ENCODE data around the gene EPM2A. TPM values are rescaled to one million over a fixed set of nuclear protein-coding genes. Genes with fewer than 3 reads are reported as not detected.

EPM2A gene
- total RNA-seq, 2 experiments from 2014 or later, result 9.1 to 10.7 TPM

DNA sequence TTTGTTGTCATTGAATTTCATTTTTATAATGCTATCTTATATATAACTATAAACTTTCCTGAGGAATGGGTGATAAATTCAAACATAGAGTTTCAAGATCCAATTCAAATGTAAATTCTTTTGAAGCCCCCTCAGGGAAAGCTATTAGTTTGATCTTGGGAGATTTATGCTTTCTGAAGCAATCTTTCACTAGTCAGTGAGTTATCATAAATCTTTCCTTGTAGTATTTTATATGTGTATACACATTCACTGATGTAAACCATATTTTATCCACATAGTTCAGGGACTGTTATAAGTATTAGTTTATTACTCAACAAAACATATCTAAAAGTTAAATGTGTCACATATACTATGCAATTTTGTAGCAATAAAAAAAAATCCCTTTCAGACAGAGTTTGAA, 2.9 kb upstream of the EPM2A start:
- H3K9me3 Mint-ChIP-seq, result no peaks in the 10 kb centered on the region
- ChIA-PET POLR2A (interaction anchor here (0.7 kb wide), 1 partner anchor 461 kb away, joined by 3 read pairs; no protein-coding TSS in a partner anchor), CTCF (interaction anchor here (0.6 to 1.3 kb wide), 2 partner anchors 34 to 1024 kb away, joined by 3 read pairs; no protein-coding TSS in a partner anchor)
- TF ChIP-seq, protein P1, sequence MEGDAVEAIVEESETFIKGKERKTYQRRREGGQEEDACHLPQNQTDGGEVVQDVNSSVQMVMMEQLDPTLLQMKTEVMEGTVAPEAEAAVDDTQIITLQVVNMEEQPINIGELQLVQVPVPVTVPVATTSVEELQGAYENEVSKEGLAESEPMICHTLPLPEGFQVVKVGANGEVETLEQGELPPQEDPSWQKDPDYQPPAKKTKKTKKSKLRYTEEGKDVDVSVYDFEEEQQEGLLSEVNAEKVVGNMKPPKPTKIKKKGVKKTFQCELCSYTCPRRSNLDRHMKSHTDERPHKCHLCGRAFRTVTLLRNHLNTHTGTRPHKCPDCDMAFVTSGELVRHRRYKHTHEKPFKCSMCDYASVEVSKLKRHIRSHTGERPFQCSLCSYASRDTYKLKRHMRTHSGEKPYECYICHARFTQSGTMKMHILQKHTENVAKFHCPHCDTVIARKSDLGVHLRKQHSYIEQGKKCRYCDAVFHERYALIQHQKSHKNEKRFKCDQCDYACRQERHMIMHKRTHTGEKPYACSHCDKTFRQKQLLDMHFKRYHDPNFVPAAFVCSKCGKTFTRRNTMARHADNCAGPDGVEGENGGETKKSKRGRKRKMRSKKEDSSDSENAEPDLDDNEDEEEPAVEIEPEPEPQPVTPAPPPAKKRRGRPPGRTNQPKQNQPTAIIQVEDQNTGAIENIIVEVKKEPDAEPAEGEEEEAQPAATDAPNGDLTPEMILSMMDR (IDR thresholded peaks at IDR 0.05), result no peak
- peaks cover 4% of the 10 kb centered on the region for H3K36me3 Mint-ChIP-seq (ENCODE audit: low read depth)
- no peaks in the 10 kb centered on the region for H3K27me3 Mint-ChIP-seq
- intact Hi-C loops (cut with micrococcal nuclease), result loop anchor here (10.0 kb wide), 1 partner anchor 227 kb away; the partner anchor contains the start of gene SHPRH
- H3K4me1 Mint-ChIP-seq (ENCODE audit: low read depth), result peaks cover 13% of the 10 kb centered on the region
- DNase-seq, result no peak
- H3K4me3 Mint-ChIP-seq, result no peak overlapping the region
- no peak for ATAC-seq
- H3K27ac Mint-ChIP-seq, result no peak overlapping the region

DNA sequence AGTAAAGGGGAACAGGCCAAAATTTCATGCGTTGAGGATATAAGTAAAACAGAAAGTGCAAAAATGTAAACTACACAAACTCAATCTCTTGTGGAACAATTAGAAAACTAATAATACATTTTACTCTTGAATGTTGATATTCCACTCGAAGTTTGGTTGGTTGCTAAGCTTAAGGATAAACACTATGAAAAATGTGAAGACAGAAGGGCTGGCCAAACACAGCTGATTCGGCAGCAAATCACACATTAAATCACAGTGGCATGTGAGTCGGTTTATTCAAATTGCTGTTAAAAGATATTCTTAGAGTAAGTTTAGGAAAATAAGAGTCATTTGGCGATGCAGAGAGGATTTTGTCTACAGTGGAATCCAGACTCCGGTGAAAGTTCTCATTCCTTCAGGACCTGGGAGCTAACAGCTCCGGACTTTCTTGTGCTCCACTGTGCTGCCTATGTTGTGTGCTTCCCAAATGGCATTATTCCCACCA, 1.4 kb upstream of the EPM2A start:
- CTCF ChIA-PET, result no interaction called here
- peak overlapping the region; percentile 91 for H3K4me3 Mint-ChIP-seq
- intact Hi-C loops (cut with micrococcal nuclease), result loop anchor here (10.0 kb wide), 1 partner anchor 228 kb away; the partner anchor contains the start of gene SHPRH
- POLR2A ChIA-PET, result interaction anchor here (1.1 kb wide), 1 partner anchor 79 kb away, joined by 4 read pairs; no protein-coding TSS in a partner anchor
- no peaks in the 10 kb centered on the region for H3K27me3 Mint-ChIP-seq
- ATAC-seq (no peak), DNase-seq (peak; percentile 18)
- TF ChIP-seq, protein P1 (IDR thresholded peaks at IDR 0.05), result no peak
- no peaks in the 10 kb centered on the region for H3K9me3 Mint-ChIP-seq
- H3K36me3 Mint-ChIP-seq (ENCODE audit: low read depth), result peaks cover 4% of the 10 kb centered on the region
- H3K27ac Mint-ChIP-seq, result peak overlapping the region; percentile 97
- H3K4me1 Mint-ChIP-seq (ENCODE audit: low read depth), result peaks cover 18% of the 10 kb centered on the region

DNA sequence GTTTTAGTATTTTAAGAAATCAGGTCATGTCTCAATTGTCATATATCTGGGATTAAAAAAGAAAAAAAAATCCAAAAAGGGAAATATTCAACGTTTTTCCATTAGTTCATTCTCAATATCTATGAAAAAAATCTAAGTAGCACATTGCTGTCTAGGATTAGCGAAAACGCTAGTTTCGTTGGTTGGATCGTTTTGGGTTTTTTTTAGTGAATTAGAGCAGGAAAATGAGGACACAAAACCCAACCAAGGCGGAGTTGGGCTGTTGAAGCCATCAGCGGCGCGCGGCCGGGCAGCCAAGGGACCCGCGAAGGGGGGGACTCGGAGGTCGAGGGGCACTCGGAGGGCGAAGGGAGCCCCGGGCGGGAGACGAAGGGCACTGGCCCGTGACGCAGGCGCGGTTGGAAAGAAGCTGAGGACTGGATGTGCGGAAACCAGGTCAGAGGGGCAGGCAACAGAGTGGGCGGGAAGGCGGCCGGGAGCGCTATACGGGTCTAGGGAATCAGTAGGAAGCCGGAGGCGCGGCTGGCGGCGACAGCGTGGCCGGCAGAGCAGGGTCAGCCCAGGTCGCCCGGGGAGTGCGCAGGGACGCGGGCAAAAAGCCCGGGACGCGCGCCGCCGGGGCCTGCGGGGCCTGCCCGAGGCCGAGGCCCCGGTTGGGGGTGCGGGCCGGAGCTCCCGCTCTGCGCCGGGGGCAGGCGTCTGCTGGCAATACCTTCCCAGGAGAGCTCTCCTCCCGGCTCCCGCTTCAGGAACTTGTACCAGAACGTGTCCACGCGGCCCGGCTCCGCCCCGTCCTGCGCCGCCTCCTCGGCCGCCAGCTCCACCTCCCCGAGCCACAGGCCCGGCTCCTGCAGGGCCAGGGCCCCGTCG, 599 bp downstream of the EPM2A start:
- Mint-ChIP-seq H3K4me3 (peak overlapping the region; percentile 90), H3K27ac (peak overlapping the region; percentile 89), H3K36me3 (ENCODE audit: low read depth) (peaks cover 14% of the 10 kb centered on the region), H3K9me3 (peaks cover 7% of the 10 kb centered on the region), H3K27me3 (no peaks in the 10 kb centered on the region), H3K4me1 (ENCODE audit: low read depth) (peaks cover 26% of the 10 kb centered on the region)
- TF ChIP-seq, protein P1 (IDR thresholded peaks at IDR 0.05), result no peak
- DNase-seq (peak; percentile 87), ATAC-seq (peak; percentile 69)
- CTCF ChIA-PET, result interaction anchor here (1.0 to 1.8 kb wide), 2 partner anchors 13 to 80 kb away, joined by 4 to 5 read pairs; partner anchors contain the start of gene FBXO30
- POLR2A ChIA-PET, result interaction anchor here (0.7 to 3.1 kb wide), 13 partner anchors 9 to 1134 kb away, joined by 3 to 20 read pairs (median 5); partner anchors contain the start of genes FBXO30 and SHPRH
- intact Hi-C loops (cut with micrococcal nuclease), result loop anchor here (1.0 to 10.0 kb wide), 2 partner anchors 79 to 230 kb away; partner anchors contain the start of gene SHPRH

DNA sequence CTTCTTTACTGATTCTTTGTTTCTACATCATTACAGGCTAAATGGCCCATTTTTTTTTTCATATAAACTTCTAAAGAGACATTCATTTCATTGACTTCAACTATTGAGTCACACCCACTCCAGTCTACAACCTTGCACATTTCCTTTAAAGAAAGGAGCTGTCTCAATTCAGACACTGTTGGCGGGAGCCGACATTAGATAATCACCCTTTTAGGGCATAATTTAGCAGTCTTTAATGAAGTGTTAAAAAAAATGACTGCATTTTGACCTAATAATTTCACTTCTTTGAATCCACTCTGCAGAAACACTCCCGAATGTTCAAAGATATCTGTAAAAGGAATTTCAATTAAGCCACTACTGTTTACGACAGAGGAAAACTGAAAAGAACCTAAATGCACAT, 1.5 kb downstream of the EPM2A start:
- CTCF ChIA-PET, result no interaction called here
- H3K27me3 Mint-ChIP-seq, result no peaks in the 10 kb centered on the region
- POLR2A ChIA-PET, result interaction anchor here (0.8 to 3.1 kb wide), 2 partner anchors 81 to 91 kb away, joined by 3 to 20 read pairs; partner anchors contain the start of gene FBXO30
- peak; percentile 7 for DNase-seq
- intact Hi-C loops (cut with micrococcal nuclease), result loop anchor here (10.0 kb wide), 1 partner anchor 231 kb away; the partner anchor contains the start of gene SHPRH
- H3K9me3 Mint-ChIP-seq, result peaks cover 13% of the 10 kb centered on the region
- TF ChIP-seq, protein P1 (IDR thresholded peaks at IDR 0.05), result no peak
- ATAC-seq, result no peak
- H3K4me3 Mint-ChIP-seq, result peak overlapping the region; percentile 90
- no peak overlapping the region for H3K27ac Mint-ChIP-seq
- peaks cover 18% of the 10 kb centered on the region for H3K36me3 Mint-ChIP-seq (ENCODE audit: low read depth)
- peaks cover 28% of the 10 kb centered on the region for H3K4me1 Mint-ChIP-seq (ENCODE audit: low read depth)
